ENCODE measurements around the gene RAB3IL1. TPM values are rescaled to one million over a fixed set of nuclear protein-coding genes. Genes with fewer than 3 reads are reported as not detected.

The RAB3IL1 gene
- total and polyA plus RNA-seq, 2 of the 13 experiments (the other 11 are each of a cell fraction or from before 2014, with no cell fraction given): 1.2 to 2.0 TPM

DNA sequence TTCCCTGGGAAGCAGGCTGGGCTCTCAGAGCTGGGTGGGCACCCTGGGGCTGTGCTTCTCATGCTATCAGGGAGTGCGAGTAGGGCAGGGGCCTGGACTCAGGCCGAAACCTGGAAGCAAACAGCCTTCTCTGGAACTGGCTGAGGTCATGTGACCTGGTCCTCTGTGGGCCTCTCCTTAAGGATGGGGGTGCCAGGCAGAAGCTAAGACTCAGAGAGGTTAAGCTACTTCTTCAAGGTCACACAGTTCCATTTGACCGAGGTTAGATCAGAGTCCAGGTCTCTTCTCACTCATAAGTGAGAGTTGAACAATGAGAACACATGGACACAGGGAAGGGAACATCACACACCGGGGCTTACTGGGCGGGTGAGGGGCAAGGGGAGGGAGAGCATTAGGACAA lies 33.4 kb downstream of the RAB3IL1 start:
- TF ChIP-seq, protein P1, sequence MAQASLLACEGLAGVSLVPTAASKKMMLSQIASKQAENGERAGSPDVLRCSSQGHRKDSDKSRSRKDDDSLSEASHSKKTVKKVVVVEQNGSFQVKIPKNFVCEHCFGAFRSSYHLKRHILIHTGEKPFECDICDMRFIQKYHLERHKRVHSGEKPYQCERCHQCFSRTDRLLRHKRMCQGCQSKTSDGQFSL (CRISPR knock-in tag; IDR thresholded peaks at IDR 0.05): no peak
- TF ChIP-seq ZNF768 (CRISPR knock-in tag; IDR thresholded peaks at IDR 0.05): peak; percentile 43
- Histone ChIP-seq H3K4me1 (ENCODE audit: insufficient read depth, low read length) (no peaks in the 10 kb centered on the region), H4K20me1 (ENCODE audit: insufficient read depth, low read length) (no peaks in the 10 kb centered on the region), H2AFZ (ENCODE audit: low read length) (no peak overlapping the region), H3K79me2 (ENCODE audit: insufficient read depth, low read length) (no peaks in the 10 kb centered on the region), H3K36me3 (replicated peaks in 1 of 2; ENCODE audit: control insufficient read depth in 1 of 2, insufficient read depth in 2 of 2, low read length in 2 of 2) (no peaks in the 10 kb centered on the region; a peak in 1 of 5 replicates), H3K9ac (ENCODE audit: insufficient read depth, low read depth, low read length) (no peak overlapping the region), H3K4me2 (ENCODE audit: low read depth, low read length) (no peak overlapping the region), H3K27me3 (ENCODE audit: control insufficient read depth in 1 of 2, insufficient read depth in 2 of 2, low read length in 2 of 2) (no peaks in the 10 kb centered on the region), H3K9me3 (ENCODE audit: low read length) (no peaks in the 10 kb centered on the region), H3K4me3 (replicated peaks in 1 of 3; ENCODE audit: insufficient read depth in 1 of 3, low read depth in 2 of 3, low read length in 3 of 3) (no peak overlapping the region), H3K27ac (ENCODE audit: extremely low read length, insufficient read depth, low read length) (no peak overlapping the region)
- no peak for FAIRE-seq
- intact Hi-C loops (cut with micrococcal nuclease; ENCODE audit: unreplicated experiment): no loop called here
- in situ Hi-C loops (cut with HindIII; ENCODE audit: extremely low pct_ligation_motif_present, low pct_unique_long_range_greater_than_20kb): no loop called here
- ATAC-seq: no peak
- WGBS (ENCODE audit: low lambda C conversion rate): 78% methylated on average over 5 of the region's 5 CpGs
- BruUV-seq (replicated peaks): no TSS peak
- DNase-seq (ENCODE audit: low spot score): no peak
- ChIA-PET POLR2A (interaction anchor here (1.5 to 2.0 kb wide), 2 partner anchors 66 to 85 kb away, joined by 3 to 7 read pairs; partner anchors contain the start of gene BEST1), CTCF (ENCODE audit: low intra/inter-chr PET ratio, low total read pairs) (no interaction called here)

DNA sequence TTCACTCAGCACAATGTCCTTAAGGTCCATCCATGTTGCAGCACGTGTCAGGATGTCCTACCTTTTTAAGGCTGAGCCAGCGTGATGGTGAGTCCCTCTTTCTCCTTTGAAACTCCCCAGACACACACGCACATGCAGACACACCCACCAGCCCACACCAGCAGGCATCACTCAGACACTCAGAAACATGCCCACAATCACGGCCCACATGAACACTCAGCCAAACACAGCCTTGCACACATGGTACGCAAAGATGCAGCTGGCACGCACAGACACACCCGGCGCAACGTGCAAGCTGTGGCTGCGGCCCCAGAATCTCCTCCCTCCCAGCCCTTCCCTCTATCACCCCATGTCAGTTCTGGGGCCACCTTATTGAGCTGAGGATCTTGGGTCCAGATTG lies 34.0 kb downstream of the RAB3IL1 start:
- ATAC-seq (no peak), FAIRE-seq (no peak)

More for the DNA sequence above, 34.0 kb downstream of the RAB3IL1 start:
- TF ChIP-seq, protein P2, sequence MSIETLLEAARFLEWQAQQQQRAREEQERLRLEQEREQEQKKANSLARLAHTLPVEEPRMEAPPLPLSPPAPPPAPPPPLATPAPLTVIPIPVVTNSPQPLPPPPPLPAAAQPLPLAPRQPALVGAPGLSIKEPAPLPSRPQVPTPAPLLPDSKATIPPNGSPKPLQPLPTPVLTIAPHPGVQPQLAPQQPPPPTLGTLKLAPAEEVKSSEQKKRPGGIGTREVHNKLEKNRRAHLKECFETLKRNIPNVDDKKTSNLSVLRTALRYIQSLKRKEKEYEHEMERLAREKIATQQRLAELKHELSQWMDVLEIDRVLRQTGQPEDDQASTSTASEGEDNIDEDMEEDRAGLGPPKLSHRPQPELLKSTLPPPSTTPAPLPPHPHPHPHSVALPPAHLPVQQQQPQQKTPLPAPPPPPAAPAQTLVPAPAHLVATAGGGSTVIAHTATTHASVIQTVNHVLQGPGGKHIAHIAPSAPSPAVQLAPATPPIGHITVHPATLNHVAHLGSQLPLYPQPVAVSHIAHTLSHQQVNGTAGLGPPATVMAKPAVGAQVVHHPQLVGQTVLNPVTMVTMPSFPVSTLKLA (IDR thresholded peaks at IDR 0.05): peak; percentile 3; the same call in 1 of the 2 replicates
- TF ChIP-seq, protein P3, sequence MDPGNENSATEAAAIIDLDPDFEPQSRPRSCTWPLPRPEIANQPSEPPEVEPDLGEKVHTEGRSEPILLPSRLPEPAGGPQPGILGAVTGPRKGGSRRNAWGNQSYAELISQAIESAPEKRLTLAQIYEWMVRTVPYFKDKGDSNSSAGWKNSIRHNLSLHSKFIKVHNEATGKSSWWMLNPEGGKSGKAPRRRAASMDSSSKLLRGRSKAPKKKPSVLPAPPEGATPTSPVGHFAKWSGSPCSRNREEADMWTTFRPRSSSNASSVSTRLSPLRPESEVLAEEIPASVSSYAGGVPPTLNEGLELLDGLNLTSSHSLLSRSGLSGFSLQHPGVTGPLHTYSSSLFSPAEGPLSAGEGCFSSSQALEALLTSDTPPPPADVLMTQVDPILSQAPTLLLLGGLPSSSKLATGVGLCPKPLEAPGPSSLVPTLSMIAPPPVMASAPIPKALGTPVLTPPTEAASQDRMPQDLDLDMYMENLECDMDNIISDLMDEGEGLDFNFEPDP (CRISPR knock-in tag; conservative IDR thresholded peaks at IDR 0.05): no peak
- TF ChIP-seq GTF3A (CRISPR knock-in tag; conservative IDR thresholded peaks at IDR 0.05): no peak
- TF ChIP-seq, protein P4, sequence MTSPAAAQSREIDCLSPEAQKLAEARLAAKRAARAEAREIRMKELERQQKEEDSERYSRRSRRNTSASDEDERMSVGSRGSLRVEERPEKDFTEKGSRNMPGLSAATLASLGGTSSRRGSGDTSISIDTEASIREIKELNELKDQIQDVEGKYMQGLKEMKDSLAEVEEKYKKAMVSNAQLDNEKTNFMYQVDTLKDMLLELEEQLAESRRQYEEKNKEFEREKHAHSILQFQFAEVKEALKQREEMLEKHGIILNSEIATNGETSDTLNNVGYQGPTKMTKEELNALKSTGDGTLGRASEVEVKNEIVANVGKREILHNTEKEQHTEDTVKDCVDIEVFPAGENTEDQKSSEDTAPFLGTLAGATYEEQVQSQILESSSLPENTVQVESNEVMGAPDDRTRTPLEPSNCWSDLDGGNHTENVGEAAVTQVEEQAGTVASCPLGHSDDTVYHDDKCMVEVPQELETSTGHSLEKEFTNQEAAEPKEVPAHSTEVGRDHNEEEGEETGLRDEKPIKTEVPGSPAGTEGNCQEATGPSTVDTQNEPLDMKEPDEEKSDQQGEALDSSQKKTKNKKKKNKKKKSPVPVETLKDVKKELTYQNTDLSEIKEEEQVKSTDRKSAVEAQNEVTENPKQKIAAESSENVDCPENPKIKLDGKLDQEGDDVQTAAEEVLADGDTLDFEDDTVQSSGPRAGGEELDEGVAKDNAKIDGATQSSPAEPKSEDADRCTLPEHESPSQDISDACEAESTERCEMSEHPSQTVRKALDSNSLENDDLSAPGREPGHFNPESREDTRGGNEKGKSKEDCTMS (CRISPR knock-in tag; conservative IDR thresholded peaks at IDR 0.05): no peak
- TF ChIP-seq ZBTB38 (CRISPR knock-in tag; IDR thresholded peaks at IDR 0.05): no peak
- no peak for TF ChIP-seq NR2F2 (IDR thresholded peaks at IDR 0.05; ENCODE audit: borderline replicate concordance, low read depth)
- Histone ChIP-seq H3K27me3 (ENCODE audit: control insufficient read depth in 1 of 2, insufficient read depth in 2 of 2, low read length in 2 of 2) (no peaks in the 10 kb centered on the region), H3K36me3 (replicated peaks in 1 of 2; ENCODE audit: control insufficient read depth in 1 of 2, insufficient read depth in 2 of 2, low read length in 2 of 2) (no peaks in the 10 kb centered on the region; a peak in 1 of 5 replicates), H4K20me1 (ENCODE audit: insufficient read depth, low read length) (no peaks in the 10 kb centered on the region), H3K79me2 (ENCODE audit: insufficient read depth, low read length) (no peaks in the 10 kb centered on the region), H3K4me1 (ENCODE audit: insufficient read depth, low read length) (no peaks in the 10 kb centered on the region), H3K4me3 (replicated peaks in 1 of 3; ENCODE audit: insufficient read depth in 1 of 3, low read depth in 2 of 3, low read length in 3 of 3) (no peak overlapping the region), H3K9me3 (ENCODE audit: low read length) (no peaks in the 10 kb centered on the region), H3K27ac (ENCODE audit: extremely low read length, insufficient read depth, low read length) (no peak overlapping the region), H3K4me2 (ENCODE audit: low read depth, low read length) (no peak overlapping the region), H2AFZ (ENCODE audit: low read length) (no peak overlapping the region), H3K9ac (ENCODE audit: insufficient read depth, low read depth, low read length) (no peak overlapping the region)
- no TSS peak for BruUV-seq (replicated peaks)
- DNase-seq (ENCODE audit: low spot score): no peak
- 90% methylated on average over 5 of the region's 10 CpGs for WGBS (ENCODE audit: low lambda C conversion rate)
- ChIA-PET POLR2A (interaction anchor here (2.0 kb wide), 1 partner anchor 85 kb away, joined by 7 read pairs; no protein-coding TSS in a partner anchor), CTCF (ENCODE audit: low intra/inter-chr PET ratio, low total read pairs) (no interaction called here)
- in situ Hi-C loops (cut with HindIII; ENCODE audit: extremely low pct_ligation_motif_present, low pct_unique_long_range_greater_than_20kb): no loop called here
- intact Hi-C loops (cut with micrococcal nuclease; ENCODE audit: unreplicated experiment): no loop called here
